Gastrocnemius medialis (tissue), 4 donors: Measurements from ENCODE around the gene ZNF800.

Experiments
- CTCF ChIP-seq, 5 experiments: fragments of 450-650 bp in 3 of 5; fragments of 200-600 bp in 2 of 5; sonication (generic) in 2 of 5; IDR thresholded peaks in 4 of 5; conservative IDR thresholded peaks in 1 of 5; 1 replicate in 4 of 5; 2 replicates in 1 of 5; pipeline ENCODE4 v1.5.1; 2016 to 2019; ENCODE audit warnings: antibody characterized with exemption in 5 of 5, mild to moderate bottlenecking in 3 of 5, moderate library complexity in 3 of 5
- POLR2A ChIP-seq, 2 donors: fragments of 450-650 bp; IDR thresholded peaks; one replicate each; pipeline ENCODE4 v1.6.1; 2017; ENCODE audit warnings: antibody characterized with exemption in 2 of 2, mild to moderate bottlenecking in 2 of 2, moderate library complexity in 2 of 2

GRCh38 chr7:127411176-127411575 lies 18.7 kb upstream of the ZNF800 start:
- TF ChIP-seq CTCF (IDR thresholded peaks at IDR 0.05 in 4 of 5, conservative IDR thresholded peaks at IDR 0.05 in 1 of 5) = no peak
- no peak for TF ChIP-seq POLR2A (IDR thresholded peaks at IDR 0.05)
